Iris pigment epithelial cell (primary cell): ENCODE measurements around the gene NUP35.

Experiments
- DNase-seq: peaks from one replicate; pipeline ENCODE4 v3.0.0-alpha.2; 2011; ENCODE audit warnings: low read depth

Gene NUP35, protein sequence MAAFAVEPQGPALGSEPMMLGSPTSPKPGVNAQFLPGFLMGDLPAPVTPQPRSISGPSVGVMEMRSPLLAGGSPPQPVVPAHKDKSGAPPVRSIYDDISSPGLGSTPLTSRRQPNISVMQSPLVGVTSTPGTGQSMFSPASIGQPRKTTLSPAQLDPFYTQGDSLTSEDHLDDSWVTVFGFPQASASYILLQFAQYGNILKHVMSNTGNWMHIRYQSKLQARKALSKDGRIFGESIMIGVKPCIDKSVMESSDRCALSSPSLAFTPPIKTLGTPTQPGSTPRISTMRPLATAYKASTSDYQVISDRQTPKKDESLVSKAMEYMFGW

DNA sequence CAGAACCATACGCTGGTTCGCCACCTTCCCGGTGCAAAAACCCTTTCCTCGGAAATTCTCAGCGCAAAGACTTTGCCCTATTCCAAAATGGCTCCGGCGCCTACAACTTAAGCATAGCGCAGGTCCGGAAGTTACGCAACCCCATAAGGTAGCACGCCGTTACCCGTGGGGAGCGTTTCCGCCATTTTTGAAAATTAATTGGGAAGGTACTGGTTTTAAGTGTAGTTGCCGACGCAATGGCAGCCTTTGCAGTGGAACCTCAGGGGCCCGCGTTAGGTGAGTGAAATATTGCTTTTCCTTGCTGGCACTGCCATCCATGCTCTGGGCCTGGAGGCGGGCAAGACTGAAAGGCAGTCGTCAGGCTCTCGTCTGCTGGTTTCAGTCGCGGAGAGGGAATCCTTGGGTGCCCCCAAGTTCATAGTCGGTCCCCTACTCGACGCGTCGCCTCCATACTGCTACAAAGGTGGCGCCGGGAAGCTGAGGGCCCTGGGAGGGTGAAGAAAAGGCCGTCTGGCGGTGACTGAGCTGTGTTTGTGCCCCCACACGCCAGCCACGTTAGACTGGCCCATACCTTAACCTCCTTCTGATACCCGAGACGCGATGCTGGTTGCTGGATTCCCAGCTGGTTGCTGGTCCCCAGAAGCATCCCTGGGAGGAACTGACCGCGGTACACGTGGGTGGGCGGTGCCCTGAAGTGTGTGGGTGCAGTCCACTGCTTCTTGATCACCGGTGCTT, at the start of gene NUP35:
Gene NUP35 (plus strand): TSS at position 222 of the 735 bp plus-strand sequence. CDS start 15 bp downstream, at position 237.
- DNase-seq = peak; percentile 92

DNA sequence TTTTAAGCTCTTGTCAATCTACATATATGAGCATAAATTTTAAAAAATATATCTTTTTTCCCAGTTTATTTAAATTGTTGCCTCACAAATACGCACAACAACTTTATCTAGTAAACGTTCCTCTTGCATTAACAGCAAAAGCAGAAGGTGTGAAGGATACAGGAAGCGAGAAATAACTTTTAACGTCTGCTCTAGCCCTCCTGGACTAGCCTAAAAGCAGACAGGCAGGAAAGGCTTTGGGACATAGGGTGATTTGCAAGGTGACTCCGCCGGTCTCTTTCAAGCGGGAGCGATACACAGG, 46.1 kb upstream of the NUP35 start:
- peak; percentile 18 for DNase-seq

DNA sequence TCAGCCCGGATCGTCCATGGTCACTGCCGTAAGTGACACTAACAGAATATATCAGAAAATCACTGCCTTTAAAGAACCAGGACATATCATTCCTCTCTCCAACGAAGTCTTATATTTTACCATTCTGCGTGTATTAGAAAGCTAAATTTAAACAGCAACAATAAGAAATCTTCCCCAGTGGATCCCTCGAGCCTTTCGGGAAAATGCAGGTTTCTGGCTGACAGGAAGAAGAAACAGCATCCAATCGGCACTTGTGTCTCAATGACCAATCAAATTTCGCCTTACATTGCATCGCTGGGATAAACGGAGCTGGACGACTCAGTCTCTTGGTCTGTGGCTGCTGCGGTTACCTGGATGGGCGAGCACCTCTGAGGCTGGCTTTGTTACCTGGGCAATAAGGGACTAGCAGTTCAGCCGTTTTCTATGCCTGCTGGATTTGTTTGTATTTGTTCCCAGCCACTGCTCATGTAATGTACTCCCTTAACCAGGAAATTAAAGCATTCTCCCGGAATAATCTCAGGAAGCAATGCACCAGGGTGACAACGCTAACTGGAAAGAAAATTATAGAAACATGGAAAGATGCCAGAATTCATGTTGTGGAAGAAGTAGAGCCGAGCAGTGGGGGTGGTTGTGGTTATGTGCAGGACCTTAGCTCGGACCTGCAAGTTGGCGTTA, 45.6 kb upstream of the NUP35 start, which contains the start of gene DUSP19:
Gene DUSP19 (plus strand): TSS at position 284 of the 675 bp plus-strand sequence. CDS start 187 bp downstream, at position 471.
- DNase-seq = peak; percentile 88

DNA sequence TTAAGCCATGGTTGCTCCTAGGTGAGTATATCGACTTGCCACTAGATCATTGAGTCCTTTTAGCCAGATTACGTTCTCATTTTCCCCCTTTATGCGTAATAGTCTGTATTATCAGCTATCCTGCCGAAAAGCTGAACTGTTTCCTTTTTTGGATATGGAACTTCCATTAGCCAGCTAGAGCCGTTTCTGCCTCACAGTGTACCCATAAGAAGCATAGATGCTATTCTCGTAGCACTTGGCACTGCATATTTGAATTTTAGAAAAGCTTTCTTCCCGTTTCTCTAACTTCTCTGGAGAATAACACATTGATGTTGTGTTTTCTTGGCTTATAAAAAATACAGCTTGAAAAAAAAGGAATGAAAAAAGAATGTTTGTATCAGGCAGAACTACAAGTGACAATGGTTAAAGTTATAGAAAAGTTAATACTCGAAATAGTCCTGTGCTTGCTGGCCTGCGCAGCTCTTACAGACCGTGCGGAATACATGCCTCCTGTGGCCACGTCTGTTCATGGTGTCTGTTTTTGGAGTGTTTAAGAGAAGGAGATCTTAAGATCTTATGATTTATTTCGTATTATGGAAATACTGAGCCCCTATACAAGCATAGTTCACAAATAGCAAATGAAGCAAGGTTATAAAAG, 45.0 kb upstream of the NUP35 start:
- no peak for DNase-seq

DNA sequence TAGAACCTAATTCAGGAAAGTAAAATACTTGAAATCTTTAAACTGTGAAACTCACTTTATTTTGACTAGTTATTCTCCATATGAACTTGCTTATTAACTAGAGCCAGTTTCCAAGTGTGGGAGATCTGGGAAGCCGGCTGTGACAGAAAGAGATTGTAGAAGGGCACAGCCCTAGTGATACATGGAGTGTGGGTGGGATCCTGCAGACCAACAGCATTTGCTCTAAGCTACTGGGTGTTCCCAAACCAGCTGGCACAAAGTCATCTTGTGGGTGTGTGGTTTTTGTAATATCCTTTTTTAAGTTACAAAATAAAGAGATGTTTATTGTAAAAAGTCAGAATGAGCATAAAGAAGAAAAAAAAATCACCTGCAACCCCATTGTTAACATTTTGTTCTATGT, 42.3 kb upstream of the NUP35 start:
- no peak for DNase-seq

DNA sequence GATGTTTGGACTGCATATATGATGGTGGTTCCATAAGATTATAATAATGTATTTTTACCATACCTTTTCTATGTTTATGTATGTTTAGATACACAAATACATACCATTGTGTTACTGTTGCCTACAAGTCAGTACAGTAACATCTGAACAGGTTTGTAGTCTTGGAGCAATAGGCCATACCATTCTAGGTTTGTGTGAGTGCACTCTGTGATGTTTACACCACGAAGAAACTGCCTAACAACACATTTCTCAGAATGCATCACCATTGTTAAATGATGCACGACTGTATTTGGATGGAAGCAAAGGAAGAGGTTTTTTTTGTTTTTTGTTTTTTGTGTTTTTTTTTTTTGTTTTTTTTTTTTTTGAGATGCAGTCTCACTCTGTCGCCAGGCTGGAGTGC, 36.2 kb upstream of the NUP35 start:
- no peak for DNase-seq

DNA sequence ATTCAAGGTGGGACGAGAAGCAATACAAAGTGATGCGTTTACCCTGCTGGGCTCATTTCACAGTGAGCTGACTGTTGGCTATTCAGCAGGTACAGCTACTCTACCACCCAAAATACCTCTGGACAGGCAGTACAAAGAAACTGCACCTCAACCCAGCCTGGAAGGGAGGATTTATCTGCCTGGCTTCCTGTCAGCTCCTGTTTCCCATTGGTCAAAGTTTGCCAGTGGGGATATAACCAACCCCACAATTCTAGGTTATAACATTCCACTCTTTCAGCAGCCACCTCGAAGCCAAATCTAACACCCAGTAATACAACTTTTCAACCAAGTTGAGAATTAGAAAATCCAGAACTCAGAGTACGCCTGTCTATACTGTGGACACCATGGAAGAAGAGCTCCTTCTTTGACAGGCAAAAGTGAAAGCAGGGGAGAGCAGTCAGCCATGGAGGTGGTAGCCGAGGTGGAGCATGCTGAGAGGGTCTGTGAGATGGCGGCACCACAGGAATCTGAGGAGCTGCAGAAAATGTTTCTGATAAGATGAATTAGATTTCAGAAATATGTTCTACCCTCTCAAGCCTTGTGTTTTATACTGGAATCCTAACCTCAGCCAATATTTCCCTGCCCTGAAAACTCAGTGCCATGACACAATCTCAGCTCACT, 34.9 kb upstream of the NUP35 start:
- DNase-seq = no peak

DNA sequence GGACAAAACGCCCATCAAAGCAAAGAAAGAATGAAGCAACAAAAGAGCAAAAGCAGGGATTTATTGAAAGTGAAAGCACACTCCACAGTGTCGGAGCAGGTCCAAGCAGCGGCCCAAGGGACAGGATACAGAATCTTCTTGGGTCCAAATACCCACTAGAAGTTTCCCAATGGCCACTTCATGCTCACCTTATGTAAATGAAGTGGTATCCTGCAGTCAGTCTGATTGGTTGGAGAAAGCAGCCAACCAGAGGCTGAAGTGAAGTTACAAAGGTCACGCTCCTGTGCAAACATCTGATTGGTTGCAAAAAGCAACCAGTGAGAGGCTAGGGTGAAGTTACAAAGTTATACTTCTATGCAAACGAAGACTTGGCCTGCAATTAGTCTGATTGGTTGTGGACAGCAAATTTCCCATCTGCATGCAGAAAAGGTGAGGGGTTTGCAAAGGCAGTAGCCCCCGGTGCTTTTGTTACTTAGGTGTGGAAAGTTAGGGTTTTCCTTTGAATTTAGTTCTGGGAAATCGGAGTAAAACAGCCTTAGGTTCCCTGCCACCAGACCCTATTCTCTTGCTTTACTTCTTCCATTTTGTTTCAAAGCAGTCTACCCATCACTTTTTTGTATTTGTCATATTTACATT, 32.8 kb upstream of the NUP35 start:
- no peak for DNase-seq

DNA sequence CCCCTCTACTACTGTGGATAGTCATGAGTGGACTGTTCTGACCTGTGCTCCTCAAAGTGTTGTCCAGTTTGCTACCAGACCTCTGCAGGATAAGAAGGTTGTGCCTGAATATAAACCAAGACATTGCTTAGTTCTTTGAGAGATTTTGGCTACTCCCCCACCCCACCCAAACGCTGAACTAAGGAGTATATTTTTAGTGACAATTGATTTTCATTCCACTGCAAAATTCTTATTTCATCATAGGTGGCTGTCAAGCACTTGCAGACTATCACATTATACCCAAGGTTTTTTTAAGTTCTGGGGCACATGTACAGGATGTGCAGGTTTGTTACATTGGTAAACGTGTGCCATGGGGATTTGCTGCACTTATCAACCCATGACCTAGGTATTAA, 32.3 kb upstream of the NUP35 start:
- no peak for DNase-seq

DNA sequence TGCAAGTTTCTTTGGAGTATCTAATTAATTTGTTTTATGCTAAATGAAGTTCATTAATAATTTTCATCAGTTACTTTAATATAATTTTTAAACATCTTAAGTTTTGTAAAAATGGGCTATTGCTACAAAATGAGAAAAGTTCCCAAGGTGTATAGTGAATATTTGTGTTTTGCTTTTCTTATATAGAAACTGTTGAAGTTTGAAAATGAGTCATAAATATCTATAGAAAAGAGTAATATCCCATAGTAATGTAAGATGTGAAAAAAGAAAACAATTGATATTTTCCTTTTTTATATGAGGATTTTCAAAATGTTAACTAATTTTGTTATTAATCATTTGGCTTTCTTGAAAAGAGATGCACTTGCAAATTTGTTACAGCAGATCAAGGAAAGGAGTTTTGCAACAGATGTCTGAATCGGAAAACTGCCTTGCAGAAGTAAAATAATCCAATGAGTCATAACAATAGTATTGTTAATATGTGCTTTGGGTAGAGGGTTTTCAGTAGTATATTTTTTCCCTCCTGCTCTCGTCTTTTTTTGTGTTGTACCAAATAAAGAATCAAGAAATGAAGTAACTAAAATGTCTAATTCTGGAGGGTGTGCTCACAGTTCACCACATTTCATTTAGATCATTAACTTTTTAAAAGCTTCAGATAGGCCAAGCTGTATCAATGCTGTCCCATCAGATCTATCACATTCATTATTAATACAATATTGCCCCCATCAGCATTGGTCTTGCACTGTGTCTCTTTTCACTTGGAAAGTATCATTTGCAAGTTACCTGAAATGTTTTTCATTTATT, 30.2 kb upstream of the NUP35 start:
- DNase-seq = peak; percentile 78

DNA sequence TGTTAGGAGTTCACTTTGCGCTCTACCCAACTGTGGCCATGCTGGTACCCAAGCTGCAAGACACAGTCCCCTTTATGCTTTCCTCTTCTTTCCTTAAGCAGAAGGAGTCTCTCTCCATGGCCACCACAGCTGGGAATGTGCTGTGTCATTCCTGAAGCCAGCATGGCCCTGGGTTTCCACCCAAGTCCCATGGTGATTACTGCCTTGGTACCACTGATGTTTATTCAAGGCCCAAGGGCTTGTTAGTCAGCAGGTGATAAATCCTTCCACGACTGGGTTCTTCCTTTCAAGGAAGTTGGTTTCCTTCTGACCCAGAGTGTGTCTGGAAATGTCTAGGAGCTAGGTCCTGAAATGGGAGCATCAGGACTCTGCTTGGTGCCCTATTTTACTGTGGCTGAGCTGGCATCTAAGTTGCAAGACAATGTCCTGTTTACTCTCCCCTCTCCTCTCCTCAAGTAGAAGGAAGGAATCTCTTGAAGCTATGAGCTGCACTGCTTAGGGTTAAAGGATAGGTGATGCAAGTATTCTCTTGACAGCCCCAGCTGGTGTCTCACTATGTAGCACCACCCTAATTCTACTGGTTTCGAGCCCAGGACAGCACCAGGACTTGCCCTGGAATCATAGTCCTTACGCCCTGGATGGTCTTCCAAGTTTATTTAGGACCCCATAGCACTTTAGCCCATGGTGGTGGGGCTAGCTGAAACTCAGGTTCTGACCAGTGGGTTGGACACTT, 18.7 kb upstream of the NUP35 start:
- DNase-seq = peak; percentile 18

DNA sequence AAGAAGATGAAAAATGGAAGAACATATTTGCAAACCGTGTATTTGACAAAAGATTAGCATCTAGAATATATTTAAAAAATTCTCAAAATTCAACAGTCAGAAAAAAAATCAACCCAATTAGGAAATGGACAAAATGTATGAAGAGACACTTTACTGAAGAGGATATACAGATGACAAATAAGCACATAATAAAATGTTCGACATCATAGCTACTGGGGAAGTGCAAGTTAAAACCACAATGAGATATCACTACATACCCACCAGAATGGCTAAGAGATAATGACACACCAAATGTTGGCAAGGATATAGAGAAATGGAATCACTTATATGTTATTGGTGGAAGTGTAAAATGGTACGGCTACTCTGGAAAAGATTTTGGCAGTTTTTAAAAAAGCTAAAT, 11.7 kb upstream of the NUP35 start:
- no peak for DNase-seq

DNA sequence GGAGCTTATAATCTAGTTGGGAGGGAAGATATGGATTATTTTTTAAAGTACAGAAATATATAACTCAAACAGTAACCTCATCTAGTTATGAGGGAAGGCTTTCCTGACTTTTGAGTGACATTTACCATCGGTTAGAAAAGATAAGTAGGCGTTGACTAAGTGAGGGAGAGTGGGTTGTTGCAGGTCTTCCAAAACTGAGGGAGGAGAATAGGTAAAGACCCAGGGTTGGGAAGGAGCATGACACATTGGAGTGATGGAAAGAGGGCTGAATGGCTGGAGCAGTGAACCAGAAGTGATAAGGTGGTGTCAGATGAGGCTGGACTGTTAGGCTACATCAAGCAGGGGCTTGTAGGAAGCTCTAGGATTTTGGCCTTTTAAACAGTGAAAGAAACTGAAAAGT, 10.6 kb upstream of the NUP35 start:
- no peak for DNase-seq

DNA sequence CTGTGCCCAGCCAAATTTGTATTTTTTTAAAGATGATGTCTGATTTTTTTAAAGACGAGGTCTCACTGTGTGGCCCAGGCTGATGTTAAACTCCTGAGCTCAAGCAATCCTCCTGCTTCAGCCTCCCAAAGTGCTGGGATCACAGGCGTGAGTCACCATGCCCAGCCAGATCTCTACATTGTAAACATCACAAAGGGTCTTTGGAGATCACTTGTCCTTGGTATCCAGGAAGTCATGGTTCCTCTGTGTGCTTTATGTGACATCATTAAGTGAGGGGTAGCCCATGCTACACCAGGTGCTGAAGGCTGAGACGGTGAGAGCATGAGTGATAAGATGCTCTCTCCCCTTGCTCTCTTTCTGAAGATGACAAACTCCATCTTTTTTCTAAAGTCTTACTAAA, 7.0 kb upstream of the NUP35 start:
- no peak for DNase-seq

DNA sequence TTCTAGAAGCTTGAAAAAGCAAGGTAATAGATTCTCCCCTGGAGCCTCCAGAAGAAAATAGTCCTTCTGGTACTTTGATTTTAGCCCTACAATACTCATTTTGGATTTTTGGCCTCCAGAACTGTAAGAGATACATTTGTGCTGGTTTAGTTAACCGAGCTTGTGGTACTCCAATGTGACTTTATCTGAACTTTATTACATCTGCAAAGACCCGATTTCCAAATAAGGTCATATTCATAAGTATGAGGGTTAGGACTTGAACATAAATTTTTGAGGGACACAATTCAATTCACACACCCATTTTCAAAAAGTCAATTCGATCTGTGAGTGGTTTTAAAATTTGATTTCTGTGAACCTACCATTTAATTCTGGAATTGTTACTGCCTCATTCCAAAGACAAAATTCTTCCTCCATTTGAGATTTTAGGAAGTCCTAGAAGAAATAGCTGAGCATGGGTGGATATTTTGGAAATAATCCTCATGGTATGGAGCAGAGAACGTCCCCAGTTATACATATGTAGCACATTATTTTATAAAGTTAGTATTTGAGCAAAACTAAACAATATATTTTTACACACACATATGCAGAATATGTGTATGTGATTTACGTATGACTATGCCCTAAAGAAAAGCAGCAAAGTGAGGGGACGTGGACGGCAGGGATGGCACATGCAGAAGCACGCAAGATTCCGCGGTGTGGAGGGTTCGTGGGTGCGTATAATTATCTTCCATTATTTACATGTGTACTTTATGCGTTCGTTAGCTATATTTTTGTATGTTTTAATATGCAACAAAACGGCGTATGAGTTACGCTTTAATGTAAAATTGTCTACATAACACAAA, 905 bp upstream of the NUP35 start:
- no peak for DNase-seq

DNA sequence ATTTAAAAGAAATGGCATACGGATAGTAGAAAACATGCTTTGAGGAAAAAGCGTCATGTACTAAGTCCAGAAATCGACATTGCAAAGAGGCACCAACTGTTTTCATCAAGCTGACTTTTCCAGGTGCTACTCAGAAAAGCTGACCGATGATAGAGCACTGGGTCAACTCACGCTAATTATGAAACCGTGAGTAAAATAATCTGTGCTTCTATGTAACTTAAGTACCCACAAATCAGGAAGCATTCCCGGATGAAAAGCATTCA, 353 bp upstream of the NUP35 start:
- DNase-seq = no peak

DNA sequence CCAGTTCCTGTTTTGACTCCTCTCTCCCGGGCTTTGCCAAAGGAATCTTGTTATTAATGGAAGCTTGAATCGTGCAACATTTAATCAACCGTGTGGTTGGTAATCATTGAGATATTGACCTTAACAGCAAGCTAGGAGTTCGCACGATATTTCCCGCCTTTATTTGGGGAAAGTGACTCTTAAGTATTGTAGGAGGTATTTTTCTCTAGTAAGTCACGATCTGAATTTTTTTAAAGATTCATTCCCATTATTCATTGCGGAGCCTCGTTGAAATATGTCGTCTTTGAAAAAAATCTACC, 663 bp downstream of the NUP35 start:
- DNase-seq = no peak

DNA sequence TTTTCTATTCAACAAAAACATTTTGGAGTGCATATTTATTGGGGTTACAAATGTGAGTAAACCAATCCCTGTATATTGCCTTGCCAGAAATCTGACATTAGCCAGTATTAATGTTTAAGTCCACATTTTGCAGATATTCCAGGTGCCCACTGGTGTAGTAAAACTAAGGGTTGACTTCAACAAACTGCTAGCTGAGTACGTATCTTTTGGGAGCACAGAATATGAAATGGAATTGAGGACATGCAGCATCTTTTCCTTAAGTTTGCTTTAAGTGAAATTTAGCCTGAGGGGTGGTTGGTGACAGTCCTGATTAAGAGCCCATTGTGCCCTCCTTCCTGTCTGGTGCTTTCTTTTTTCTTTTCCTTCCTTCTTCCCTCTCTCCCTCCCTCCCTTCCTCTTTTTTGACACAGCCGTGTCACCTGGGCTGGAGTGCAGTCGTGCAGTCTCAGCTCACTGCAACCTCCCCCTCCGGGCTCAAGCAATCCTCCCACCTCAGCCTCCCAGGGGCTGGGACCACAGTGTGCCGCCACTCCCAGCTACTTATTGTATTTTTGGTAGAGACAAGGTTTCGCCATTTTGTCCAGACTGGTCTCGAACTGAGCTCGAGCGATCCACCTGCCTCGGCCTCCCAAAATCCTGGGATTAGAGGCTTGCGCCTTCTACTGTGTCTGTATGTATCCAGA, 1.6 kb downstream of the NUP35 start:
- DNase-seq = no peak

DNA sequence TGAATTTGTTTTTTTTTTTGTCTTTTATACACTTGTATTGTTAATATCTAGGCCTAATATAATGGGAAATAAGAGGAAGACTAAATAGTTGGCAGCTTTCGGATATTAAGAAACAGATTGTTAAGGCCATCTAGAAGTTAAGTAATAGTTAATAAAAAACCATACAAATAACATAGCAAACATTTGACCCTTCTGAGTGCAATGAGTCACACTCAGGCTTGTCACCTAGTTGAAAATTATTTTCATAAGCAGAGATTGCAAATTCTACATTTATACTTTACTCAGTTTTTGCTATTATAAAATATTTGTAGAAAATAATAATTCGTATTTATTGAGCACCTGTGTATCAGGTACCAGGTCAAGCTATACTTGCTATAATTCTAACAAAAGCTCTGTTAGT, 2.4 kb downstream of the NUP35 start:
- no peak for DNase-seq
